IPS-11a (cell line): ENCODE measurements around the gene GPC5.
"Not testable (repeated sequence)": the region's sequence is repeated elsewhere in the genome, so short reads cannot be mapped to it uniquely, and the experiment has no call there.

Experiments
- H3K4me3 ChIP-seq: one replicate; pipeline ENCODE4 v1.5.1; 2013; ENCODE audit warnings: low read depth, low read length, control low read depth

GPC5 gene

GRCh38 chr13:92418818-92419412 lies 1020.5 kb downstream of the GPC5 start:
- no peak overlapping the region for H3K4me3 ChIP-seq

- no peak overlapping the region for H3K4me3 ChIP-seq
Measured at GRCh38 chr13:92429231-92429630, 1030.8 kb downstream of the GPC5 start.

GRCh38 chr13:92433386-92433785 lies 1035.0 kb downstream of the GPC5 start:
- H3K4me3 ChIP-seq = no peak overlapping the region

- no peak overlapping the region for H3K4me3 ChIP-seq
Measured at GRCh38 chr13:92433963-92434362, 1035.5 kb downstream of the GPC5 start.

GRCh38 chr13:92436924-92437323 lies 1038.5 kb downstream of the GPC5 start:
- no peak overlapping the region for H3K4me3 ChIP-seq

GRCh38 chr13:92444244-92444643 lies 1045.8 kb downstream of the GPC5 start:
- H3K4me3 ChIP-seq = no peak overlapping the region

GRCh38 chr13:92451060-92451459 lies 1052.6 kb downstream of the GPC5 start:
- H3K4me3 ChIP-seq = no peak overlapping the region

- no peak overlapping the region for H3K4me3 ChIP-seq
Measured at GRCh38 chr13:92452840-92453239, 1054.4 kb downstream of the GPC5 start.

- H3K4me3 ChIP-seq = no peak overlapping the region
Measured at GRCh38 chr13:92459306-92459705, 1060.9 kb downstream of the GPC5 start.

- H3K4me3 ChIP-seq = no peak overlapping the region
Measured at GRCh38 chr13:92460479-92460878, 1062.1 kb downstream of the GPC5 start.

- no peak overlapping the region for H3K4me3 ChIP-seq
Measured at GRCh38 chr13:92461402-92461801, 1063.0 kb downstream of the GPC5 start.

GRCh38 chr13:92461831-92462230 lies 1063.4 kb downstream of the GPC5 start:
- H3K4me3 ChIP-seq = no peak overlapping the region

GRCh38 chr13:92463134-92463533 lies 1064.7 kb downstream of the GPC5 start:
- H3K4me3 ChIP-seq = no peak overlapping the region

- H3K4me3 ChIP-seq = no peak overlapping the region
Measured at GRCh38 chr13:92473765-92474475, 1075.5 kb downstream of the GPC5 start.

- H3K4me3 ChIP-seq = no peak overlapping the region
Measured at GRCh38 chr13:92480387-92480786, 1082.0 kb downstream of the GPC5 start.

GRCh38 chr13:92482790-92483189 lies 1084.4 kb downstream of the GPC5 start:
- not testable (repeated sequence) for H3K4me3 ChIP-seq

GRCh38 chr13:92483894-92484293 lies 1085.5 kb downstream of the GPC5 start:
- H3K4me3 ChIP-seq = no peak overlapping the region

- H3K4me3 ChIP-seq = no peak overlapping the region
Measured at GRCh38 chr13:92487238-92487637, 1088.8 kb downstream of the GPC5 start.

- H3K4me3 ChIP-seq = no peak overlapping the region
Measured at GRCh38 chr13:92488249-92488852, 1089.9 kb downstream of the GPC5 start.

- no peak overlapping the region for H3K4me3 ChIP-seq
Measured at GRCh38 chr13:92491839-92492238, 1093.4 kb downstream of the GPC5 start.

- no peak overlapping the region for H3K4me3 ChIP-seq
Measured at GRCh38 chr13:92494915-92495314, 1096.5 kb downstream of the GPC5 start.

GRCh38 chr13:92500192-92500591 lies 1101.8 kb downstream of the GPC5 start:
- no peak overlapping the region for H3K4me3 ChIP-seq
